GM18951 (cell line): ENCODE measurements around the gene TNNT3.

Experiments used
- POLR2A ChIP-seq: IDR thresholded peaks from 4 replicates; pipeline ENCODE4 v1.6.1; 2011; ENCODE audit warnings: mild to moderate bottlenecking; ENCODE audit not compliant: insufficient read length, insufficient read depth; ENCODE audit errors: extremely low read depth
- in situ Hi-C: fragments of 300-500 bp; cut with MboI; formaldehyde crosslinking; loops from one replicate; pipeline ENCODE4 v1.12.0; 2022; ENCODE audit warnings: low sequenced_read_pairs, mixed read lengths, inconsistent platforms; ENCODE audit not compliant: unreplicated experiment

The TNNT3 gene

DNA sequence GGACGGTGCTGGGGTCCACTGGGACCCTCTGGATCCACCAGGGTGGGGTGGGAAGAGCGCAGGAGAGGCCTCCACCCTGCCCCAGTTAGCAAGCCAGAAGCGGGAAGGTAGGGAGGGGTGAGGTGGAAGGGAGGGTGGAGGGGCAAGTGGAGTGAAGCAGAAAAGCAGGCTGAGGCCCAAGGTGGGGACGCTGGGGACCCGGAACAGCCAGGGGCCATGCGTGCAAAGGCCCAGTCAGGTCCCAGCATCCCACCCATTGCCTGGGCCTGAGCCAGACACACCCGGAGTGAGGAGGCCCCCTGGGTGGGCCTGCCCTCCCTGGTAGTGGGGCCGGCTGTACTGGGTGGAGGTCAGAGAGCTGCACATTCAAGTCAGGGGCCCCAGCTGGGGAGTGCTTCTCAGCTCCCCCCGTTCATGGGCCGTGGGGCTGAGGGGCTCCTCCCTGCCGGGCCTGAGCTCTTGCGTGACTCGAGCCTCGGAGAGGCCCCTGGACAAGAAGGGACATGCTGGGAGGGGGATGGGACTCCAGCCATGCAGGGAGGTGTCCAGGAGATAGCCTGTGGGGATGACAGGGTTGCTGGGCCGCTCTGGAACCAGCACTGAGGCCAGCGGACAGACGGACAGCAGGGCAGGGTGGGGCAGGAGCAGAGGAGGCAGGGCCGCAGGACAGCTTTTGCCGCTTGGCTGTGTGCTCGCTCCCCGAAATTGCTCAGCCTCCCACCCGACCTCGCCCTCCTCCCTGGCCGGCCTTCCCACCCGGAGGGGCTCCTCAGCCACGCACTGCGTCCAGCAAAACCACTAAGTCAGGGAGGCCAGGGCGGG lies 7.7 kb downstream of the TNNT3 start:
- in situ Hi-C loops = no loop called here
- TF ChIP-seq POLR2A = no peak

GRCh38 chr11:1927848-1928469 lies 8.5 kb downstream of the TNNT3 start:
- in situ Hi-C loops = no loop called here

GRCh38 chr11:1928470-1928890 lies 9.0 kb downstream of the TNNT3 start:
- in situ Hi-C loops = no loop called here
- TF ChIP-seq POLR2A = no peak

More at GRCh38 chr11:1927848-1928469, 8.5 kb downstream of the TNNT3 start:
- TF ChIP-seq POLR2A = no peak

DNA sequence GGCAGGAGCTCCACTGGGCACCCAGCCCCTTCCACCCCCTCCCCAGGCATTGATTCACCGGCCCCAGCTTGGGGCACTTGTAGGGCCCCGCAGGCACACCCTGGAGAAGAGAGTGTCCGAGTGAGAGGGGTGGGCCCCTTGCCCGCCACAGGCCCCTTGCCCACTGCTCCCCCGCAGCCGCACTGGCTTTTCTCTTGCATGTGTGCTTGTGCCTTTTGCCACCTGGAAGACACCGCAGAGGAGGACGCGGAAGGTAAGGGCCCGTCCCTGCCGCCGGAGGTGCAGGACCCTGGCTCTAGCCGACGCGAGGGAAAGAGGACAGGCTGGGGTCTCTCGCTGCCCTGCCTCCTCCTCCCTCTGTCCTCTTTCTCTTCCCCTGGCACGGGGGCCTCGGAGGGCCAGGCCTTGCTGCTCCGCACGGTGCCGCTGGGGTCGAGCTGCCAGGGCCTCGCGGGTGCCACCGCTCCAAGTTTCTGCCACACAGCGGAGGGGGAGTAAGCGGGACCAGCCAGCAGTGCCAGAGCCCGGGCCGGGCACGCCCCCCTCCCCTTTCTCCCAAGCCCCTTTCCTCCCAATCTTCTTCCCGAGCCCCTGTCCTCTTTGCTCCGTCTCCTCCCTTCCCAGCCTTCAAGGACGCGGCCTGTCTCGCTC lies 9.5 kb downstream of the TNNT3 start:
- no peak for TF ChIP-seq POLR2A
- in situ Hi-C loops = no loop called here

DNA sequence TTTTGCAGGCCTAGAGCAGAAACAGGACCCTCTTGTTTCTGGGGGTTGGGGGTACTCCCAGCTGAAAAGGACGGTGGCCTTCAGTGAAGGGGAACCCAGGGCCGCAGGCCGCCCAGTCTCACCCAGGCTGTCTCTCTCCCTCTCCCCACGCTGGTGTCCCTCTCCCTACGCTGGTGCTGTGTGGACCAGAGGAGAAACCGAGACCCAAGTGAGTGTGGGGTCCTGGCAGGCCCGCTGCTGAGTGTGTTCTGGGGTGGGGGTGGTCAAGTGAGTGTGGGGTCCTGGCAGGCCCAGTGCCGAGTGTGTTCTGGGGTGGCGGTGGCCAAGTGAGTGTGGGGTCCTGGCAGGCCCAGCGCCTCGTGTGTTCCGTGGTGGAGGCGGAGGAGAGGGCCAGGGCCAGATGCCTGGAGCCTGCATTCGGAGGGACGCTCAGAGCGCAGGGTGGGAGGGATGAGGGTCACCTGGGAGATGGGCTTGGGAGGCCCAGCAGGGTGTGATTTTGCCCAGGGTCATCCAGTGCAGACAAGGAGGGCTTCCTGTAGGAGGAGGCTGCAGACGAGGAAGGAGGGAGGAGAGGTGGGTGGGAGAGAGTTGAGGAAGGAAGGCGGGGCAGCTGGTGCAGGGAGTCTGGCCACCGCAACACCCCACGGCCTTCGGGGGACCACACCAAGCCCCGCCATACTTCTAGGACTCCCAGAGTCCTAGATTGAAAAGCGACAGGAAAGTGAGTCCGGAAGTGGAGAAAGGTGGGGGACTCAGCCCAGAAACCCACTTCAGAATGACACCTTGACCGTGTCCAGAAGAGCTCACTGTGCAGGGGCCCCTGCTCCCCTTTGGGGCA lies 10.3 kb downstream of the TNNT3 start:
- in situ Hi-C loops = no loop called here
- TF ChIP-seq POLR2A = no peak

DNA sequence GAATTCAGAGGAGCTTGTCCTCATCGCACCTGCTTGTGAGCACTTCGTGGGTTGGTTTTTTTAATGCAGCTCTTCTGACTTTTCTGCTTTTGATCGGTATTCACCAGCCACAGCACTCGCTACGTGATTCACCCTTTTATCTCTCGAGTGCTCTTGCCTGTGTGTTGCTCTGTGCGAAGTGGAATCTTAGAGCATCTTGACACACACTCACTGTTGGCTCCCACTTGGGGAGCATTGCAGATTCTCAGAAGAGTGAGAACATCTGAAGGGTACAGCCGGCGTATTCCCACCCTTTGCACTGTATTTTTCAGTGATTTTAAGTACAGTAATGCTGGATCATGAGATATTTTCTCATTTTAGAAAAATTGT lies 10.9 kb downstream of the TNNT3 start:
- no peak for TF ChIP-seq POLR2A
- in situ Hi-C loops = no loop called here

DNA sequence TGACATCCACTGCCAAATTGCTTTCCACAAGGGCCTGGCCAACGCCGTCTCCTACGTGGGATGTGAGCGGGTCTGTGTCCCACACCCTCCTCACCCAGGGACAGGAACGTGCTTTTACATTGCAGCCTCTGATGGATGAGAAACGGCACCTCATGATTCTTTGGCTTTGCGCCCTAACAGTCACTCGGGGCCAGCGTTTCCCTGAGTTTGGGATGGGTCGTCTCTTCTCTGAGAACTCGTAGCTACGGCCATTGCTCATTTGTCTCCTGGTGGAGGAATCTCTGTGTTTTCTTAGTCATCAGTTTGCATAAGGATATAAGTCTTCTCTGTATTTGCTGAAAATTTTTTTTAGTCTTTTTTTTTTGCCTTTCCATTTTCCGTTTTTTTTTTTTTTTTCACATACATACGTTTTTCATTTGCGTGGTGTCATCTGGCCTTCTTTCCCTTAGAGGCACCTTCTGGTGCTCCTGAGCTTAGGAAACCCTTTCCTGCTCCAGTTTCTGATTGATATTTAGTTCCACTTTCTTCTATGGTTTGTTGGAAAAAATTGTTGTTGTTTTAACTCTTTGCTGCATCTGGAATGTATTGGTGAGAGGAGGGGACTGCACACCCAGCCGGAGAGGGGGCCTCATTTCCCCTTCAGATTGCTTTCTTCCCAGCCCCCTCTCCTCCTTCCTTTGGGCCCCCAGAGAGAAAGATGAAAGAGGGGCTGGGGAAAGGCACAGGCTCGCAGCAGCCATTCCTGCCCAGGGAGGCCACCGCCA lies 12.0 kb downstream of the TNNT3 start:
- in situ Hi-C loops = no loop called here
- TF ChIP-seq POLR2A = no peak

- TF ChIP-seq POLR2A = no peak
- in situ Hi-C loops = no loop called here
Observed at GRCh38 chr11:1932105-1932480, 12.6 kb downstream of the TNNT3 start.

DNA sequence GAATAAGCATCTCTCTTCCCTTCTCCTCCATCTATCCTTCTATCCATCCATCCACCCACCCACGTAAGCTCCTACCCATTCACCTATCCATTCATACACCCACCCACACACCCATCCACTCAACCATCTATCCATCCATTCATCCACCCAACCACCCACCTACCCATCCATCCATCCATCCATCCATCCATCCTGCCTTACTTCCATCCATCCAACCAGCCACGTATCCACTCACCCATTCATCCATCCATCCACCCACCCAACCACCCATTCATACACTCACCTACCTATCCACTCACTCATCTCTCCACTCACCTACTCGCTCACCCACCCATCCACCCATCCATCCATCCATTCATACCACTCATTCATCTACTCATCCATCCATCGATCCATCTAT lies 13.2 kb downstream of the TNNT3 start:
- TF ChIP-seq POLR2A = no peak
- in situ Hi-C loops = no loop called here

DNA sequence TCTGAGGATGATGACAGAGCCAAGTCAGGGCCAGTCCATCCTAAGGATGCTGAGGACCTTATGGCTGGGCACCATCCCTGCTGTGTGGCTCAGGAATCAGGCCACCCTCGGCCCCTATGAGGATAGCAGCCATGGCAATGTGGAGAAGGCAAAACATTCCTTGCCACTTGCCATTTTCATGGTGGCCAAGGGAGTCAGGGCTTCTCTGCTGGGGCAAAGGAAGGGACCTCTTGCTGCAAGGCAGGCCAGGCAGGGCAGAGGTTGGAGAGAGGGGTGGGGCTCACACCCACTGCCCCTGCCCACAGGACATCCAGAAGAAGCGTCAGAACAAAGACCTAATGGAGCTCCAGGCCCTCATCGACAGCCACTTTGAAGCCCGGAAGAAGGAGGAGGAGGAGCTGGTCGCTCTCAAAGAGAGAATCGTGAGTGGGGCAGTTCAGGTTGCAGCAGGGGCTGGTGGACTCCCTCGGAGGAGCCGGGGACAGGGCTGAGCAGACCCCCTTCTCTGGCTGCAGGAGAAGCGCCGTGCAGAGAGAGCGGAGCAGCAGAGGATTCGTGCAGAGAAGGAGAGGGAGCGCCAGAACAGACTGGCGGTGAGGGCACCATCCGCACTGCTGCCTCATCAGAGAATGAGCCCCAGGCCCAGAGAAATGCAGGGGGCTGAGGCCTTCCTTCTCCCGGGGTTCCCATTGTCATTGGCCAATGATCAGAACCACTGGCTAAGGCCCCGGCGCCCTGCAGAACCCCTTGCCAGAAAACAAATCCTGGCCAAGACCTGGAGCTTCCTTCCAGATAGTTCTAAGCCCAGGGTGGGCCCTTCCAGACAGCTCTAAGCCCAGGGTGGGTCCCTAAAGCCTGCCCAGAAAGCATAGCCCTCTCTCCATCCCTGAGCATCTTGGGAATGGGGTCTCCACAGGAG lies 14.2 kb downstream of the TNNT3 start:
- in situ Hi-C loops = no loop called here
- TF ChIP-seq POLR2A = no peak

GRCh38 chr11:1934335-1935155 lies 15.0 kb downstream of the TNNT3 start:
- no peak for TF ChIP-seq POLR2A
- in situ Hi-C loops = no loop called here
